A549 (cell line): ENCODE measurements around the gene GLIS1.

Source experiments
- CEBPB ChIP-seq, 2 experiments: fragments of >200 bp in 1 of 2; sonication (Bioruptor Twin) in 1 of 2; formaldehyde crosslinking in 1 of 2; IDR thresholded peaks; 2 replicates each; pipeline ENCODE4 v1.6.1; 2012 to 2016
- CTCF ChIP-seq: fragments of >200 bp; sonication (Bioruptor Twin); formaldehyde crosslinking; IDR thresholded peaks from 3 replicates; pipeline ENCODE4 v1.5.1; 2016
- FOXS1 ChIP-seq: fragments of 250-450 bp; sonication (Bioruptor Pico); IDR thresholded peaks from 2 replicates; pipeline ENCODE4 v1.5.0; 2020; ENCODE audit warnings: mild to moderate bottlenecking, moderate library complexity
- REST ChIP-seq: fragments of 200-600 bp; sonication (generic); IDR thresholded peaks from 2 replicates; pipeline ENCODE4 v1.6.1; 2016; ENCODE audit warnings: antibody characterized with exemption, mild to moderate bottlenecking, moderate library complexity

GRCh38 chr1:53633073-53633704 is 105.8 kb downstream of the GLIS1 start:
- TF ChIP-seq CTCF: no peak
- no peak for TF ChIP-seq CEBPB (IDR thresholded peaks at IDR 0.05)
- no peak for TF ChIP-seq FOXS1
- no peak for TF ChIP-seq REST
